Osteocyte (in vitro differentiated cells): Measurements from ENCODE around the gene RHOU. TPM values are rescaled to one million over a fixed set of nuclear protein-coding genes. Genes with fewer than 3 reads are reported as not detected.
"Not testable (repeated sequence)": the region's sequence is repeated elsewhere in the genome, so short reads cannot be mapped to it uniquely, and the experiment has no call there.

Source experiments
- DNase-seq: peaks from one replicate; pipeline ENCODE4 v3.0.0; 2021; ENCODE audit warnings: mixed read lengths; ENCODE audit not compliant: unreplicated experiment; ENCODE audit errors: extremely low spot score
- H3K27ac Mint-ChIP-seq: one replicate; pipeline ENCODE4 v1.8.0; 2021; ENCODE audit warnings: mild to moderate bottlenecking, mixed read lengths; ENCODE audit not compliant: unreplicated experiment
- H3K27me3 Mint-ChIP-seq: one replicate; pipeline ENCODE4 v1.8.0; 2021; ENCODE audit warnings: mixed read lengths; ENCODE audit not compliant: unreplicated experiment
- H3K36me3 Mint-ChIP-seq: one replicate; pipeline ENCODE4 v1.8.0; 2021; ENCODE audit warnings: mixed read lengths; ENCODE audit not compliant: unreplicated experiment
- H3K4me1 Mint-ChIP-seq: one replicate; pipeline ENCODE4 v1.8.0; 2021; ENCODE audit warnings: mixed read lengths; ENCODE audit not compliant: unreplicated experiment
- H3K4me3 Mint-ChIP-seq: one replicate; pipeline ENCODE4 v1.8.0; 2021; ENCODE audit warnings: mild to moderate bottlenecking, moderate library complexity, mixed read lengths; ENCODE audit not compliant: unreplicated experiment
- H3K9me3 Mint-ChIP-seq: one replicate; pipeline ENCODE4 v1.8.0; 2021; ENCODE audit warnings: mixed read lengths; ENCODE audit not compliant: unreplicated experiment
- CTCF ChIP-seq: fragments of 200-600 bp; sonication (generic); IDR thresholded peaks from 2 replicates; pipeline ENCODE4 v1.5.0; 2021; ENCODE audit warnings: antibody characterized with exemption, mild to moderate bottlenecking, moderate library complexity
- long read RNA-seq: library from polyadenylated mRNA; unstranded; transcript quantifications from one replicate; pipeline ENCODE4 v2.0.0, GENCODE V29; 2021
- total RNA-seq: library from RNA; stranded (reverse); gene quantifications from 2 replicates; pipeline ENCODE4 v1.2.1, GENCODE V29; 2021

The RHOU gene
- total RNA-seq, result 2.3 and 2.4 TPM in 2 replicates
- long read RNA-seq, partial matches to known transcripts, result 0 of 11 reads
- long read RNA-seq, other reads (novel, unspliced or antisense), result 11 of 11 reads

- Mint-ChIP-seq H3K27ac (no peak within 1 kb of the TSS), H3K4me3 (peak within 1 kb of the TSS; percentile 79), H3K27me3 (peaks cover 2% of the 10 kb centered on the region), H3K36me3 (no peaks in the 10 kb centered on the region), H3K4me1 (peaks cover 11% of the 10 kb centered on the region), H3K9me3 (no peaks in the 10 kb centered on the region)
- DNase-seq, result peak; percentile 90
- peak; percentile 98 for TF ChIP-seq CTCF
Observed at GRCh38 chr1:228734881-228735801, at the start of gene RHOU. Gene RHOU (plus strand): TSS chr1:228735479. CDS start chr1:228735743, 264 bp downstream.

GRCh38 chr1:228687587-228687986 is 47.7 kb upstream of the RHOU start:
- no peak for TF ChIP-seq CTCF
- no peaks in the 10 kb centered on the region for H3K27me3 Mint-ChIP-seq
- no peak overlapping the region for H3K4me3 Mint-ChIP-seq
- no peak overlapping the region for H3K27ac Mint-ChIP-seq
- peaks cover 2% of the 10 kb centered on the region for H3K36me3 Mint-ChIP-seq
- no peaks in the 10 kb centered on the region for H3K4me1 Mint-ChIP-seq
- no peak for DNase-seq
- no peaks in the 10 kb centered on the region for H3K9me3 Mint-ChIP-seq

GRCh38 chr1:228689255-228689654 is 46.0 kb upstream of the RHOU start:
- H3K36me3 Mint-ChIP-seq, result peaks cover 2% of the 10 kb centered on the region
- no peaks in the 10 kb centered on the region for H3K4me1 Mint-ChIP-seq
- no peak overlapping the region for H3K27ac Mint-ChIP-seq
- H3K4me3 Mint-ChIP-seq, result no peak overlapping the region
- TF ChIP-seq CTCF, result no peak
- no peaks in the 10 kb centered on the region for H3K27me3 Mint-ChIP-seq
- no peak for DNase-seq
- no peaks in the 10 kb centered on the region for H3K9me3 Mint-ChIP-seq

- H3K9me3 Mint-ChIP-seq, result no peaks in the 10 kb centered on the region
- DNase-seq, result no peak
- no peak for TF ChIP-seq CTCF
- no peak overlapping the region for H3K4me3 Mint-ChIP-seq
- H3K27me3 Mint-ChIP-seq, result no peaks in the 10 kb centered on the region
- H3K36me3 Mint-ChIP-seq, result peaks cover 2% of the 10 kb centered on the region
- H3K27ac Mint-ChIP-seq, result no peak overlapping the region
- no peaks in the 10 kb centered on the region for H3K4me1 Mint-ChIP-seq
Observed at GRCh38 chr1:228691211-228691610, 44.1 kb upstream of the RHOU start.

- H3K4me3 Mint-ChIP-seq, result no peak overlapping the region
- peaks cover 3% of the 10 kb centered on the region for H3K4me1 Mint-ChIP-seq
- peaks cover 2% of the 10 kb centered on the region for H3K36me3 Mint-ChIP-seq
- DNase-seq, result no peak
- no peak overlapping the region for H3K27ac Mint-ChIP-seq
- no peaks in the 10 kb centered on the region for H3K9me3 Mint-ChIP-seq
- TF ChIP-seq CTCF, result peak; percentile 48
- no peaks in the 10 kb centered on the region for H3K27me3 Mint-ChIP-seq
Observed at GRCh38 chr1:228691926-228692325, 43.4 kb upstream of the RHOU start.

- H3K36me3 Mint-ChIP-seq, H3K27ac Mint-ChIP-seq, H3K9me3 Mint-ChIP-seq, H3K27me3 Mint-ChIP-seq, DNase-seq, H3K4me3 Mint-ChIP-seq: not testable (repeated sequence)
- H3K4me1 Mint-ChIP-seq, result peaks cover 12% of the 10 kb centered on the region
Observed at GRCh38 chr1:228694447-228694846, 40.8 kb upstream of the RHOU start.
